NCI-H1436 (cell line): ENCODE measurements around the gene IFT52.
A peak's percentile ranks its signal among the peaks of the same experiment; 100 is the strongest.

Experiments used
- DNase-seq: peaks from one replicate; lab custom pipeline; 2025; lab: John Stamatoyannopoulos, UW

Gene IFT52, protein sequence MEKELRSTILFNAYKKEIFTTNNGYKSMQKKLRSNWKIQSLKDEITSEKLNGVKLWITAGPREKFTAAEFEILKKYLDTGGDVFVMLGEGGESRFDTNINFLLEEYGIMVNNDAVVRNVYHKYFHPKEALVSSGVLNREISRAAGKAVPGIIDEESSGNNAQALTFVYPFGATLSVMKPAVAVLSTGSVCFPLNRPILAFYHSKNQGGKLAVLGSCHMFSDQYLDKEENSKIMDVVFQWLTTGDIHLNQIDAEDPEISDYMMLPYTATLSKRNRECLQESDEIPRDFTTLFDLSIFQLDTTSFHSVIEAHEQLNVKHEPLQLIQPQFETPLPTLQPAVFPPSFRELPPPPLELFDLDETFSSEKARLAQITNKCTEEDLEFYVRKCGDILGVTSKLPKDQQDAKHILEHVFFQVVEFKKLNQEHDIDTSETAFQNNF

DNA sequence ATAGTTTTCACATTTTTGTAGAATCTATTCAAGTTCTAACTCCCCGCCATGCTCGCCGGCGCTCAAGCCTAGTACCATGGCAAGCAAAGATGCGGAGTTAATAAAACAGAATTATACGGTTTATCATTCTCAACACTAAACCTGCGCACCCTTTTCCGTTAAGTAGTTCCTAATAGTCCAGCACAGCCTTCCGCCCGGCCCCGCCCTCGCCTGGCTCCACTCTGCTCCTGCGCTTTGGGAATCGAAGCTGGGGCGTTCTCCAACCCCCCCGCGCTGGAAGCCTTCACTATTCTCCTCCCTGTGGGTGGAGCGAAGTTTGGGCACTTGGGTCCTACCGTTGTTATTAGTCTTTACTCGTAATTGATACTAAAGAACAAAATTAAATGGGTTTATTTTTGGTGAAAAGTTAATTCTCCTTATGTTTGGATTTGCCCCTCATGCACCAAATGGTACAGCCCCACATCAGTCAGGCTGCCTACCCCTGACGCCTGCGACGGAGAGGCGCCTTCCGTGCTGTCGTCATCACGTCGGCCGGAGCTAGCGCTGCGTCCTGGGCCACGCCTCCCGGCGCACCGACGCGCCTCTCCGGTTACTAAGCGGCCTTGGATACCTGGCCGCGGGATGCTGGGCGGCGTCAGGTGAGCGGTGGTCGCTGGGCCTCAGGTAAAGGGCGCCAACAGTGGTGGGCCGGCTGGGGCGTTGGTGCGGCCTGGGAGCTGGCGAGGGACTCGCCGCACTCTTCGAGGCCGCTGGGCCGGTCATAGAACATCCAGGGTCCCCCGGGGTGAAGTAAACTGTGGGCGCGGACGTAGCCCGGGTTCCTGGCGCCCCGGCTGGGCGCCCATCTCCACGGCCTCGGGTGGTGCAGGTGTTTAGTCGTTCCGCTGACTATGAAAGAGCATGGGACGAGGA, at the start of gene IFT52:
Gene IFT52 (plus strand): TSS at position 546 of the 912 bp plus-strand sequence. CDS start 3,762 bp downstream, outside the sequence.
- DNase-seq = peak; percentile 88

DNA sequence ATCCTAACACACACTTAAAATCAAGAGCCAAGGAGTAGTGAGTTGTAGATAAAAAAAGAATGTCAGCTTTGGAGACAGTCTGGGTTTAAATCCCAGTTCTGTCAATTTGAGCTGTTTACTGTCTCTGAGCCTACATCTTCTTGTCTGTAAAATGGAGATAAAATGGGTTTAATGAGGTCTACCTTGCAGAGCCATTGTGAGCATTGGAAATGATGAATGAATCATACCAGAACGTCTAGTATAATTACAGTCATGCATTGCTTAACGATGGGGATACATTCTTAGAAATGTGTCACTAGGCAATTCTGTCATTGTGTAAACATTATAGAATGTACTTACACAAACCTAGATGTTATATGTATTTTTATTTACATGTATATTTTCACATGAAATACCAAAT, 49.5 kb upstream of the IFT52 start:
- no peak for DNase-seq

DNA sequence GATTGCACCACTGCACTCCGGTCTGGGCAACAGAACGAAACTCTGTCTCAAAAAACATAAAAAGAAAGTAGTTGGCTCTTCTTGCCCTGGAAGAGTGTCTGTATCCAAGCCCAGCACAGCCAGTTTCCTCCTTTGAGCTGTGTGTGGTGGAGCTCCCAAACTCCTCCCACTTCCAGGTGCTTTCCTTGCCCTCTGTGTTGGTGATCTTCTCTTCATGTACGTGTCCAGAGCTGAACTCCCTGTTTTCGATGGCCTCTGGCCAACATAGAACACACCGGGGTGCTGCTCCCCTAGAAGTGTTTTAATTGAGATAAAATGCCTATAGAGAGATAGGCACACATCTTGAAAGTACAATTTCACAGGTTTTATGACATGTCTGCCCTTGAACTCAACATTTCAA, 48.6 kb upstream of the IFT52 start:
- no peak for DNase-seq

DNA sequence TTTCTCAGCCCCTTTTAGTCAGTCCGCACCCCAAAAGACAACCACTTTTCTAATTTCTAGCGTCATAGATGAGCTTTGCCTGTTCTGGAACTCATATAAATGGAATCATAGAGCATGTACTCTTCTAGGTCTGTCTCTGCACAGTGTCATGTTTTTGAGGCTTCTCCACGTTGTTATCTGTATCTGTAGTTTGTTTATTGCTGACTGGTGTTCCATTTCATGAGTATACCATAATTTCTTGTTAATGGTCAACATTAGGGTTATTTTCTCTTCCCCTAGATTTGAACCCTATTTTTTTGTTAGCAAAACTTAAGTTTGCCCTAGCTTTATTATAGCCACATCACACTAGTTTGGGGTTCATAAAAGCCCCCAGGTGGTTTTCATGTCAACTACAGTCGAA, 48.1 kb upstream of the IFT52 start:
- DNase-seq = no peak

DNA sequence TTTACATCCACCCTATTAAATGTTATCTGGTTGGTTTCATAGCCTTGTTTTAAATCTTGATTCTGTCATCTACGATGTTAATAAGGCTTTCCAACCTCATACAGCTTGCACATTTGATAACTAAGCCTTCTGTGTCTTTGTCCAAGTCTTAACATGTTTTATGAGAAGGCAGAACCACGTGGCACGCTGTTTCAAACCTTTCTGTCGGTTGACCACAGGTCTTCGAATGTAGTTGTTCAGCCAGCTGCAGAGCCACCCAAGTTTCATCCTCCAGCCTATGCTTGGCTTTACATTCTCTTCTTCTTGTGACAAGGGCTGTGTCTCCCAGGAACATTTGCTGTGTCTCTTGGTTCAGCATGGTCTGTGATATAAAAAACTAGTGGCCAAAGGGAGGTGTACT, 47.6 kb upstream of the IFT52 start:
- no peak for DNase-seq

DNA sequence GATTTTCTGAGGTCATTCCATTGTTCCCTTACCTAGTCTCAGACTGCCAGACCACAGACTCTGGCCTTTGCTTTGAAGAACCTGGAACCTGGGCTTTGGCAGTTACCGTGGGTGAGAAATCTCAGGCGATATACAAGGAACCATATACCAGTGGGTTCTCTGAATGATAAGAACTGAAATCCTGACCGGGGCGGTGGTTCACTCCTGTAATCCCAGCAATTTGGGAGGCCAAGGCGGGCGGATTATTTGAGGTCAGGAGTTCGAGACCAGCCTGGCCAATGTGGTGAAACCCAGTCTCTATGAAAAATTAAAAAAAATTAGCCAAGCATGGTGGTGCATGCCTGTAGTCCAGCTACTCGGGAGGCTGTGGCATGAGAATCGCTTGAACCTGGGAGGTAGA, 46.2 kb upstream of the IFT52 start:
- DNase-seq = no peak

DNA sequence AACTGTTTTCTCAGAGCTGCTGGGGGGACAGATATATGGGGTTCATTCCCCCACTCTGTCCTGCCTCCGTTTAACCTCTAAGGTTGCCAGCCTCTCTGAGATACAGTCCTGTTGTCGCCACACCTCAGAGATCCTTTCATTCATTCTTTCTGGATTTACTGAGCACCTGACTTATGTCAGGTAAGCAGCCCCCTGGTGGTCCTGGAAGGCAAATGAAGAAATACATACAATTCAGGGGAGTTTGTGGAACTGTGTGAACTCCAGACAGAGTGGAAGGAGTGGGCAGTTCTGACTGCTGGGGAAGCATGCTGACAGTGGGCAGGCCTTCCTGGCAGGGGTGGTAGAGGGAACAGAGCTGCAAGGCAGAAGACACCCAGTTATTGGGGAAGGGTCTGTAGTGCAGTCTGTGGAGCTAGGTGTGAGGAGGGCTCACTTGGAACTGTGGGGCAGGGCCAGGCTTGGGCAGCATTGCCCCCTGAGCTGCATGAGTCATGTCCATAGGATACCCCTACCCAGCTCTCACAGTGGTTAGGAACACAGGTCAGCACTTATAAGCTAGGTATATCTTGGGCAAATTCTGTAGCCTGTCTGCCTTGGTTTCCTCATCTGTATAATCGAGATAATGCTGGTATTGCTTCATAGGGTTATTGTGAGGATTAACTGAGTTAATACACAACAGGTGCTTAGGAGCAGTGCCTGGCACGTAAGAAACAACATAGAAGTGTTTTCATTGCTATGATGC, 44.7 kb upstream of the IFT52 start:
- no peak for DNase-seq

DNA sequence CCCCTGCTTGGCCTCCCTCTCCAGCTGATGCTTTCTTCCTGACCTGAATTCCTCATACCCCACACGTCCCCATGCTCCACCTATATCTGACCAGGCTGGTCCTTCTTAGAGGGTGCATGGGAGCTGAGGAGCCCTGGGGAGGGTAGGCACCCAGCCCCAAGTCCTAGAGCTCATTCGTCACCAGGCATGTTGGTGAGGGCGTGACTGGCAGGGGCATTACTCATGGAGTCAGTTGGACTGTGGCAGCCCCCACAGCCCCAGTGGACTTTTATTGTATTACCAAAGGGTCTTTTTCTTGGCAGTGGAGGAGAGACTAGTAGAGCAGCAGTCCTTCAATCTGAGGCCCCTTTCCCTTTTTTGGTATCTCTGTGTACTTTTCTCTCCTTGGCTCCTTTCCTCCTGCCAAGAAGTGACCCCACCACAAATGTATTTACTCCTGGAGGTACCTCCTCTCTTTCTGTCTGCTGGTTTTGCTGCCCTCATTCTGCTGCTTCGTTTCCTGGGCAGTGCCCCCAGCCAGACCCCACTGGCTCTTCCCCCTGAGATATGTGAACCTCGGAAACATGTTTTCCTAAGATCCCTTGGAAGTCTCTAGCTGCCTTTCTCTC, 42.4 kb upstream of the IFT52 start:
- DNase-seq = no peak

DNA sequence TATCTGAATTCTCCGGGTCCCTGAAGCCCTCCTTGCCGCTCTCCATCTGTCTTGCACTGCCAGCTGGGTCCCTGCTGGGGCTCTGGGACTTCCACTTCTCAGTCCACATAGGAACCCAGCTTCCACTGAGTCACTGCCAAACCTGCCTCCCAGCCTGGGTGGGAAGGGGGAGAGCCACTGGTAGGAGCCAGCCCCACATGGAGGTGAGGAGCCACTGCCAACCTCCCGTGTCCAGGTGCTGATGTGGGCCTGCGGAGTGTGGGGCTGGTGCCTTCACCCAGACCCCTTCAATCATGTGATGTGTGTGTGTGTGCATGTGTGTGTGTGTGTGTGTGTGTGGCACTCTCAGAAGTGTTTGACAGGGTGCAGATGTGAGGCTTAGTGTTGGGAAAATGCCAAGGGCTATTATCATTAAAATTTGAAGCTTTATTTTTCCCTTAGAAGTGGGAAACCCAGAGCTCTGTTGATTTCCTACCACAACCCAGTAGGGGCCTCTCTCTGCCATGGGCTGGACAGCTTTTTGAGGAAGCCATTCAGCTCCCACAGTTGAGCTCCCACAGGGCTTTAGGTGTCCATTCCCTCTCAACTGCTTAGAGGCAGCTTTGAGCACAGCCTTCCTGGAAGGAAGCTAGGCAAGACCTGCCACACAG, 41.2 kb upstream of the IFT52 start:
- DNase-seq = no peak

DNA sequence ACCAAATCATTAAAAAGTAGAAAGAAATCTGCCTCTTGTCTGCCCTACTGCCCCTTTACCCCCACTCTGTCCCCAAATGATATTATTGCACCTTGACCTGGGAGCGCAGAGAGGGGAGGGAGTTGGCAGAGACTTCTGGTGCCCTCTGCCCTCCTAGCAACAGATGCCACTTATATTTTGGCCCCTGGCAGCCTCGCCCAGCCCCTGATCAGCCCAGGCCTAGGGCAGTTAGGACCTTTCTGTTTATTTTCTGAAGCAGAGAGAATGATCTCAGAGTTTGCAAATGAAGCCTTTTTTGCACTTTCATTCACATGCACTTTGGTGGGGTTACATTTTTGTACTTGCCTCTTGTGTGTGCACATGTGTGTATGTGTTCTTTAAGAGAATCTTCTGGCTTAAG, 40.3 kb upstream of the IFT52 start:
- no peak for DNase-seq

DNA sequence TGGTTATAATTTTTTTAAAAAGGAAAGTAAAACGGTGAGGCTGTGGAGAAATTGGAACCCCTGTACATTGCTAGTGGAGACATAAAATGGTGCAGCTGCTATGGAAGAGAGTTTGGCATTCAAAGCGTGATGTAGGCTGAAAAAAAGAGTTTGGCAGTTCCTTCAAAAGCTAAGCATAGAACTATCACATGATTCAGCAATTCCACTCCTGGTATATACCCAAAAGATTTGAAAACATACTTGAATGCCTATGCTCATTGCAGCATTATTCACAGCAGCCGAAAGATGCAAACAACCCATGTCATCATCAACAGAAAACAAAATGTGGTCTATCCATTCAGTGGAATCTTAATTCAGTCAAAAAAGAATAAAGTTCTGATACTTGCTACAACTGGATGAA, 36.4 kb upstream of the IFT52 start:
- no peak for DNase-seq

DNA sequence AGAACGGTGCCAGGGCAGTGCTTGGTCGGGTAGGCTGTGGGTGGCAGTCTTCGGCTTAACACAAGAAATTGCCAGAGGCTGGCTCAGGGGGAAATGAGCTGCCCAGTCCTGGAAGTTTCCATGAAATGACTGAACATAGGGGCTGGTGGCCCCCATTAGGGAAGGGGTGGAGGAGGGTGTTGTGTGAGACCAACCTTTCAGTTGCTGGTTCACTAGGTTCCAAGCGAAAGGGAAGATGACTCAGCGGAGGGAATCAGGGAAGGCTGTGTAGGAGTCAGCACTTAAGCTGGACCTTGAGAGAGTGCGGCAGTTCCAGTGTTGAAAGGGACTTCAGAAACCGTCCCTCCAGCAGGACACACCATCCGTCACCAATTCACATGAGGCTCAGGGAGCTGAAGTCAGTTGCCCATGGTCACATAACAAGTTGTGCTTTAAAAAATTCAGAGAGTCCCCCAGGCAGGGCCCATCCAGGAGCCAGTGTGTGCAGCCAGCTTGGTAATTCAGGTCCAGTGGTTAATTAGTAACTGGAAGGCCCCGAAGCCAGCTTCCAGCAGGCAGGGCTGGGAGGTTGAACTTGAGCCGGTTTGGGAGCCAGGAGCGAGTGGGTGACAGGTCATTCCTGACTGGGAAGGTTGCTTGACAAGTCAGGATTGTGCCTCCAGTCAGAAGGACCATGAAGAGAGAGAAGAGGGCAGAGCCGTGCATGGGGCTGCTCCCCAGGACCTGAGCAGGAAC, 32.2 kb upstream of the IFT52 start, which contains the start of gene SGK2:
Gene SGK2 (plus strand): TSS at position 616 of the 735 bp plus-strand sequence. CDS start 7,469 bp downstream, outside the sequence.
- no peak for DNase-seq

DNA sequence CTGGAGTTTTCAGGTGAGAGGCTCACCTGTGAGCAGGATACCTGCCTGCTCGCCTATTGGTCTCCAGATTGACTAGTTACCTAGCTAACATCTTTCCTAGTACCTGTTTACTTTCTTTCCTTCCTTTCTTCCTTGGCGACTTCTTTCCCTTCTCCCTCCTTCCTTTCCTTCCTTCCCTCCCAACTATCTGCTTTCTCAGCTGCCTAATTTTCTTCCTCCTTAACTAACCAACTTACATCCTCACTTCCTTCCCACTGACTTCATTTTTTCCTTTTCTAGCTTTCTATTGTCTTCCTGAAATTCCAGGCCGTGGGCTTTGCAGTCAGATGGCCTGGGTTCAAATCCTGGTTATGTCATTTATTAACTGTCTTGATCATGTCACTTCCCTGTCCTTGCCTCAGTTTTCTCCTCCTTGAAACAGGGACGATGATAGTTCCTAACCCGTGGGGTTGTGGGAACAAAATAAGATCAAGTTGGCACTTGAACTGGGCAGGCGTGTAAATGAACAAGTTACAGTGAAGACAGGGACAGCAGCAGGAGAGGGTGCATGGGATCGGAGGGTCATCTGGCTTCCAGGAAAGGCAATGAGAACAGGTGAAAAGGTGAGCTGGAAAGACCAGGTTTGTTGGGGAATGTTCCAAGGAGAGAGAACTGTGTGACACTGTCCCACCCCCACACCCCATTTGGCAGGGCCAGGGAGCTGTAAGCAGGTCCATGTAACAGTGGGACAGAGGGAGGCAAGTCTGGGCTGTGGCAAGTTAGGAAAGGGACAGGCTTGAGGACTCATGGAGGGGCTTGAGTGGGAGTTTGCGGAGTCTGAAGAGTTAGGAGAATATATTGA, 31.4 kb upstream of the IFT52 start:
- no peak for DNase-seq

DNA sequence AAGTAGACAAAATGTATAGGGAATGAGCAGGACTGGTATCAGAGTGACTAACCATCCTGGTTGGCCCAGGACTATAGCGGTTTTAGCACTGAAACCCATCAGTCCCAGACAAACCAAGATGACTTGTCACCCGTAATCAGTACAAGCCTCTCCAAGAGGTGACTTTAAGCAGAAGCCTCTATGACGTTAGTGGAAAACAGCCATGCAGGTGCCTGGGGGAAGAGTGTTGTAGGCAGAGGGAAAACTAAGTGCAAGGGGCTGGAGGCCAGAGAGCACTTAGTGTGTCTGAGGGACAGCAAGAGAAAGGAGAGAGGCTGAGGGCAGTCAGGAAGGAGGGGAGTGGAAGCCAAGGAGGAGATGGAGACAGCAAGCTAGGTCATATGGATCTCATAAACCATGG, 29.8 kb upstream of the IFT52 start:
- DNase-seq = no peak

DNA sequence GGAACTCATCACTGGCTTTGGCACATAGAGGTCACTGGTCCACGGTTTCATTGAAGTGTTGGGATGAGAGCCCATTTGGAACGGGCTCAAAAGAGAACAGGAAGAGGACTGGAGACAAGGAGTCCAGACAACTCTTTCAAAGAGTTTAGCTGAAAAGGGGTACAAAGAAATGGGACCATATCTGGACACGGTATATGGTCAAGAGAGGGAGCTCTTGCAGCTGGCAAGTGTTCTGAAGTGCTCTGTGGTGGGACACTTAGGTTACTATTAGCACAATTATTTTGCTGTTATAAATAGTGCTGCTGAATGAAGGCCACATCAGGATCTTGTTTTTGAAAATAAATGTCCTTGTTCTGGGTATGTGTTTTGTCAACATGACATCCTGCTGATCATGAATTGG, 27.3 kb upstream of the IFT52 start:
- DNase-seq = no peak

DNA sequence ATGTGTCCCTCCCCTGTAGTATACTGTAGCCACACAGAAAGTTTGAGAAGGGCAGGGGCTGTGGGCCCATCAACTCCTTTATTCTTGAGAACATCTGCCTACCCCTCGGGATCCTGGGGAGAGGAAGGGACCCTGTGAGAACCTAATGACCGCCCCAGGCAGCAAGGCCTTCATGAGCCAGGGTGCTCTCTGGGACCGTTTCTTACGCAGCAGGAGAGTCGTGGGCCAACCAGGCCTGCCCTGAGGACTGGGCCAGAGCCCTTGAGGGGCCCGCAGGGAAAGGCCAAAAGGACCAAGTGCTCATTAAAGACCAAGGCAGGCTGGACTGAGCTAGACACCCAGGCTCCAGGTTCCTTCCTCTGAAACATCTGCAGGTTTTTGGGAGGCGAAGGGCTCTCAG, 26.7 kb upstream of the IFT52 start:
- no peak for DNase-seq

DNA sequence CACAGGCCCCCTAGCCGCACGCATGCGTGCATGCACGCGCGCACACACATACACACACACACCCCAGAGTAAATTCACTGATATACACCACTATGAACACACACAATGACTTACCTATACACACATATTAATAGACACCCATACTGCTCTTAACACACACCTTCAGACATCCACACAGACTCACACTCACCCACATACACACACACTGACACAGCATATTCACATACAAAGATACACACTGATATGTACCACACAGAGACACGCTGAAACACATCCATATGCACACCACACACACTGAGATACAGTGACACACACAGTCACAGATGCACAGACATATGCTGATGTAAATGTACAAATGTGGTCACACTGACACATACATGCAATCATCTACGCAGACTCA, 26.3 kb upstream of the IFT52 start:
- no peak for DNase-seq

DNA sequence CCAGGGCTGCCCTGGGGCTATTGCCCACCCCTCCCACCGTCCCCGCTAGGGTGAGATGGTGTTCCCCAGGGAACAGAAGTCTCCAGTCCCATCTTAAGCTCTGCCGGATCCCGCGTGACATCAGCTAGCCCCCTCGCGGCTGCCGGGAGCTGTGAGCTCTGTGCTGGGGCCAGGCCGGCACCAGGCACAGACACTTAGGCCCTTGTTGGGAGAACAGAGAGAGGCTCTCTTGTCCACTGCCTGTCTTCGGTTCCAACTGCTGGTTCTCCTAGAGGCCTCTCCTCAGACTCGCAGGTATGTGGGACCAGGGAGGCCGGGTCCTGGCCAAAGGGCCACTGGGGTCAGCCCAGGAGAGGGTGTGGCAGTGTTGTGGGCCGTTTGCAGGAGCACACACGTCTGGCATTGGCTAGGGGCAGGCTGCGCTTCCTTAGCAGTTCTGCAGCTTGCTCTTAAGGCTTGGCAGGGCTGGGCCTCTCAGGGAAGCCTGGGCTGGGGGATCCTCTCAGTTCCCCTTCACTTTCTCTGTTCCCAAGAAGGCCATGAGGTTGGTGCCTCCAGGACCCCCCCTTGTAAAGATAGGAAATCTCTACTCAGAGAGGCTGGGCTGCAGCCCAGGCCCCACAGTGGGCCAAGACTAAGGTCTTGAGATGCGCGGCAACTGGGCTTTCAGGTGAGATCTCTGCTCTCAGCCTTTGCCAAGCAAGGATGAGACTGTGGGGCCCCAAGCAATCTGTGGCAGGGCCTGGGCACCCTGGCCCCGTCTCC, 25.6 kb upstream of the IFT52 start:
- no peak for DNase-seq

DNA sequence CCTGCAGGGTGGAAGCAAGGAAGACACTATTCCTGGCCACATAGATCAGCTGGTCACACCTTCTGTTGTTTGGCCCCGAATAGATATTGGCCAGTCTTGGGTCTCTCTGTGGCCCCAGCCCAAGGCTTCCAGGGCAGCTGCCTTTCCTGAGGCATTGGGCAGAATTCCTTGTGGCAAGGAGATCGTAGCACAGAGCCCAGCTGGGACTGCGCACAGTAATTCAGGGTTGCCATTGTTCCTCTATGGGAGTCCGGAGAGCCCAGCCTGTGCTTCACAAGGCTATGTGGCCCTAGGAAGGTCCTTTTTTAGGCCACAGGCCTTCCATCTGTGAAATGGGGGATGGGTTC, 25.0 kb upstream of the IFT52 start:
- no peak for DNase-seq
